Hepatocyte (in vitro differentiated cells): ENCODE results near the gene ASTN2.

Experiments used
- EZH2 ChIP-seq: fragments of 200-600 bp; sonication (generic); IDR thresholded peaks from 2 replicates; pipeline ENCODE4 v1.6.1; 2016; ENCODE audit warnings: antibody characterized with exemption, mild to moderate bottlenecking, borderline replicate concordance
- EZH2phosphoT487 ChIP-seq: fragments of 200-600 bp; sonication (generic); IDR thresholded peaks from one replicate; pipeline ENCODE4 v1.6.1; 2018; ENCODE audit warnings: antibody characterized with exemption, mild to moderate bottlenecking, low read depth, moderate library complexity; ENCODE audit not compliant: unreplicated experiment, severe bottlenecking
- TF ChIP-seq, protein P1 (sequence below): fragments of 200-600 bp; sonication (generic); IDR thresholded peaks from 2 replicates; pipeline ENCODE4 v1.5.1; 2016; ENCODE audit warnings: antibody characterized with exemption, mild to moderate bottlenecking; ENCODE audit not compliant: poor library complexity

DNA sequence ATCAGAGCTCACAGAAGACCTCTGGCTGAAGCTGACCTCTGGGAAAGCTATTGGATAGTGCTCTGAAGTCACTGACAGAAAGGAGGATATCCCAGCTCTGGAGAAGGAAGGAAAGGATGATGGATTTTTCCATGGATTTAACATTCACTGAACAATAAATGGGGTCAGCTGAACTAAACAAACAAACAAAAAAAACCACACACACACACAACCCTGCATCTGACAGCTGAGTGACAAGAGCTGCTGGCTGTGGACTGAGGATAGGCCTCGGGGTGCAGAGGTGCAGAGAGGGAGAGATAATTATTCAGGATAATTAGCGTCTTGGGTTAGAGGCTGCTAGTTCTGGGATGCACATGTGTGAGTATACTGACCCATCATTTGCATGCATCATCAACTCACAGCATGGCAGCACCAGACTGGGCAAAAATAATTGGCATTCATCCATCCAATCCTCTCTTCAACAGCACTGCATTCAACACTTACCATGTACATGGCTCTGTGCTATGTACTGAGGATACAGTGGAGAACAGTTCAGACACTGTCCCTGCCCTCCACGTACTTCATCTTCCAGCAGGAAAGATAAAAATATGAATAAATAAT lies 859.2 kb downstream of the ASTN2 start:
- TF ChIP-seq, protein P1, sequence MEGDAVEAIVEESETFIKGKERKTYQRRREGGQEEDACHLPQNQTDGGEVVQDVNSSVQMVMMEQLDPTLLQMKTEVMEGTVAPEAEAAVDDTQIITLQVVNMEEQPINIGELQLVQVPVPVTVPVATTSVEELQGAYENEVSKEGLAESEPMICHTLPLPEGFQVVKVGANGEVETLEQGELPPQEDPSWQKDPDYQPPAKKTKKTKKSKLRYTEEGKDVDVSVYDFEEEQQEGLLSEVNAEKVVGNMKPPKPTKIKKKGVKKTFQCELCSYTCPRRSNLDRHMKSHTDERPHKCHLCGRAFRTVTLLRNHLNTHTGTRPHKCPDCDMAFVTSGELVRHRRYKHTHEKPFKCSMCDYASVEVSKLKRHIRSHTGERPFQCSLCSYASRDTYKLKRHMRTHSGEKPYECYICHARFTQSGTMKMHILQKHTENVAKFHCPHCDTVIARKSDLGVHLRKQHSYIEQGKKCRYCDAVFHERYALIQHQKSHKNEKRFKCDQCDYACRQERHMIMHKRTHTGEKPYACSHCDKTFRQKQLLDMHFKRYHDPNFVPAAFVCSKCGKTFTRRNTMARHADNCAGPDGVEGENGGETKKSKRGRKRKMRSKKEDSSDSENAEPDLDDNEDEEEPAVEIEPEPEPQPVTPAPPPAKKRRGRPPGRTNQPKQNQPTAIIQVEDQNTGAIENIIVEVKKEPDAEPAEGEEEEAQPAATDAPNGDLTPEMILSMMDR = no peak
- TF ChIP-seq EZH2 (no peak), EZH2phosphoT487 (no peak)
